Suprapubic skin (tissue), 4 donors: Measurements from ENCODE around the gene DEDD2. TPM values are rescaled to one million over a fixed set of nuclear protein-coding genes. Genes with fewer than 3 reads are reported as not detected.
A peak's percentile ranks its signal among the peaks of the same experiment; 100 is the strongest.

Source experiments
- DNase-seq, 2 donors: peaks; one replicate each; pipeline ENCODE4 v3.0.0-alpha.2; 2019; ENCODE audit warnings: low spot score in 2 of 2
- H3K27ac ChIP-seq: fragments of 200-600 bp; sonication (generic); one replicate; pipeline ENCODE4 v1.5.1; 2019
- H3K27me3 ChIP-seq: fragments of 200-600 bp; sonication (generic); one replicate; pipeline ENCODE4 v1.5.1; 2019
- H3K36me3 ChIP-seq: fragments of 200-600 bp; sonication (generic); one replicate; pipeline ENCODE4 v1.5.1; 2019
- H3K4me1 ChIP-seq: fragments of 200-600 bp; sonication (generic); one replicate; pipeline ENCODE4 v1.5.1; 2019
- H3K4me3 ChIP-seq: fragments of 200-600 bp; sonication (generic); one replicate; pipeline ENCODE4 v1.5.1; 2019; ENCODE audit warnings: mild to moderate bottlenecking
- H3K9me3 ChIP-seq: fragments of 200-600 bp; sonication (generic); one replicate; pipeline ENCODE4 v1.5.1; 2019
- CTCF ChIP-seq, 2 donors: fragments of 200-600 bp in 1 of 2; fragments of 450-650 bp in 1 of 2; sonication (generic) in 1 of 2; IDR thresholded peaks; one replicate each; pipeline ENCODE4 v1.5.1; 2016 to 2019; ENCODE audit warnings: antibody characterized with exemption in 2 of 2, mild to moderate bottlenecking in 1 of 2, moderate library complexity in 1 of 2
- EP300 ChIP-seq: sonication (generic); formaldehyde crosslinking; IDR thresholded peaks from one replicate; pipeline ENCODE4 v1.6.1; 2017; ENCODE audit warnings: antibody characterized with exemption
- POLR2A ChIP-seq, 2 donors: fragments of 450-650 bp; IDR thresholded peaks; one replicate each; pipeline ENCODE4 v1.6.1; 2017; ENCODE audit warnings: antibody characterized with exemption in 2 of 2, mild to moderate bottlenecking in 2 of 2, moderate library complexity in 2 of 2
- POLR2AphosphoS5 ChIP-seq, 3 donors: sonication (generic); formaldehyde crosslinking; IDR thresholded peaks; one replicate each; pipeline ENCODE4 v1.6.1; 2017; ENCODE audit warnings: antibody characterized with exemption in 3 of 3
- WGBS: methylation state at CpG from one replicate; pipeline ENCODE4 v1.1.5; 2018; 5-methylcytosine and 5-hydroxymethylcytosine counted together
- total RNA-seq, 4 donors: library from RNA; depleted of rRNA; stranded (reverse); fragments of >200 nt; gene quantifications; one replicate each; pipeline ENCODE4 v1.1.0, GENCODE V29; 2016

DEDD2 gene
- total RNA-seq, 4 donors from 2014 or later = 51.3 to 78.9 (median 65.6) TPM

GRCh38 chr19:42191330-42191729 lies 26.1 kb downstream of the DEDD2 start:
- Histone ChIP-seq H3K27ac (no peak overlapping the region), H3K4me3 (no peak overlapping the region), H3K27me3 (no peaks in the 10 kb centered on the region), H3K9me3 (no peaks in the 10 kb centered on the region), H3K4me1 (peaks cover 4% of the 10 kb centered on the region), H3K36me3 (no peaks in the 10 kb centered on the region)
- no peak for DNase-seq
- no peak for TF ChIP-seq EP300
- TF ChIP-seq CTCF (IDR thresholded peaks at IDR 0.05) = no peak
- 67% methylated on average over 1 of the region's 1 CpG for WGBS

- TF ChIP-seq POLR2A (IDR thresholded peaks at IDR 0.05) = no peak
- TF ChIP-seq EP300 = no peak
- no peak for TF ChIP-seq CTCF (IDR thresholded peaks at IDR 0.05)
- no peak for TF ChIP-seq POLR2AphosphoS5 (IDR thresholded peaks at IDR 0.05)
- Histone ChIP-seq H3K36me3 (no peaks in the 10 kb centered on the region), H3K27me3 (no peaks in the 10 kb centered on the region), H3K9me3 (no peaks in the 10 kb centered on the region), H3K4me3 (no peak overlapping the region), H3K4me1 (peaks cover 11% of the 10 kb centered on the region), H3K27ac (no peak overlapping the region)
- no peak for DNase-seq
- WGBS = 73% methylated on average over 3 of the region's 3 CpGs
These were observed 28.3 kb downstream of the DEDD2 start for GRCh38 chr19:42189133-42189532.

GRCh38 chr19:42188665-42189064 lies 28.8 kb downstream of the DEDD2 start:
- no peak for TF ChIP-seq CTCF (IDR thresholded peaks at IDR 0.05)
- no peak for TF ChIP-seq EP300
- no peak for TF ChIP-seq POLR2AphosphoS5 (IDR thresholded peaks at IDR 0.05)
- TF ChIP-seq POLR2A (IDR thresholded peaks at IDR 0.05) = no peak
- no peak overlapping the region for H3K4me3 ChIP-seq
- H3K27ac ChIP-seq = no peak overlapping the region
- no peaks in the 10 kb centered on the region for H3K9me3 ChIP-seq
- H3K27me3 ChIP-seq = no peaks in the 10 kb centered on the region
- no peaks in the 10 kb centered on the region for H3K36me3 ChIP-seq
- H3K4me1 ChIP-seq = peaks cover 11% of the 10 kb centered on the region
- 85% methylated on average over 1 of the region's 1 CpG for WGBS
- no peak for DNase-seq

GRCh38 chr19:42185277-42185676 lies 32.2 kb downstream of the DEDD2 start:
- Histone ChIP-seq H3K27ac (no peak overlapping the region), H3K4me1 (peaks cover 7% of the 10 kb centered on the region), H3K9me3 (no peaks in the 10 kb centered on the region), H3K36me3 (no peaks in the 10 kb centered on the region), H3K27me3 (peaks cover 23% of the 10 kb centered on the region), H3K4me3 (no peak overlapping the region)
- no peak for DNase-seq
- TF ChIP-seq CTCF (IDR thresholded peaks at IDR 0.05) = no peak
- no peak for TF ChIP-seq POLR2A (IDR thresholded peaks at IDR 0.05)
- TF ChIP-seq POLR2AphosphoS5 (IDR thresholded peaks at IDR 0.05) = no peak
- TF ChIP-seq EP300 = no peak

GRCh38 chr19:42184401-42184861 lies 33.0 kb downstream of the DEDD2 start:
- TF ChIP-seq CTCF (IDR thresholded peaks at IDR 0.05) (peak; percentile 87 to 89), EP300 (no peak), POLR2A (IDR thresholded peaks at IDR 0.05) (no peak), POLR2AphosphoS5 (IDR thresholded peaks at IDR 0.05) (no peak)
- DNase-seq = no peak
- 13% methylated on average over 1 of the region's 1 CpG for WGBS
- Histone ChIP-seq H3K9me3 (no peaks in the 10 kb centered on the region), H3K36me3 (no peaks in the 10 kb centered on the region), H3K4me1 (peaks cover 7% of the 10 kb centered on the region), H3K4me3 (no peak overlapping the region), H3K27ac (no peak overlapping the region), H3K27me3 (peaks cover 32% of the 10 kb centered on the region)
